Hepatocyte (in vitro differentiated cells): ENCODE measurements around the gene RGS6.

Experiments
- EZH2 ChIP-seq: fragments of 200-600 bp; sonication (generic); IDR thresholded peaks from 2 replicates; pipeline ENCODE4 v1.6.1; 2016; ENCODE audit warnings: antibody characterized with exemption, mild to moderate bottlenecking, borderline replicate concordance
- TF ChIP-seq, protein P1 (sequence below): fragments of 200-600 bp; sonication (generic); IDR thresholded peaks from 2 replicates; pipeline ENCODE4 v1.5.1; 2016; ENCODE audit warnings: antibody characterized with exemption, mild to moderate bottlenecking; ENCODE audit not compliant: poor library complexity

- TF ChIP-seq, protein P1, sequence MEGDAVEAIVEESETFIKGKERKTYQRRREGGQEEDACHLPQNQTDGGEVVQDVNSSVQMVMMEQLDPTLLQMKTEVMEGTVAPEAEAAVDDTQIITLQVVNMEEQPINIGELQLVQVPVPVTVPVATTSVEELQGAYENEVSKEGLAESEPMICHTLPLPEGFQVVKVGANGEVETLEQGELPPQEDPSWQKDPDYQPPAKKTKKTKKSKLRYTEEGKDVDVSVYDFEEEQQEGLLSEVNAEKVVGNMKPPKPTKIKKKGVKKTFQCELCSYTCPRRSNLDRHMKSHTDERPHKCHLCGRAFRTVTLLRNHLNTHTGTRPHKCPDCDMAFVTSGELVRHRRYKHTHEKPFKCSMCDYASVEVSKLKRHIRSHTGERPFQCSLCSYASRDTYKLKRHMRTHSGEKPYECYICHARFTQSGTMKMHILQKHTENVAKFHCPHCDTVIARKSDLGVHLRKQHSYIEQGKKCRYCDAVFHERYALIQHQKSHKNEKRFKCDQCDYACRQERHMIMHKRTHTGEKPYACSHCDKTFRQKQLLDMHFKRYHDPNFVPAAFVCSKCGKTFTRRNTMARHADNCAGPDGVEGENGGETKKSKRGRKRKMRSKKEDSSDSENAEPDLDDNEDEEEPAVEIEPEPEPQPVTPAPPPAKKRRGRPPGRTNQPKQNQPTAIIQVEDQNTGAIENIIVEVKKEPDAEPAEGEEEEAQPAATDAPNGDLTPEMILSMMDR: no peak
- no peak for TF ChIP-seq EZH2
Measured at GRCh38 chr14:72605921-72606220, 673.6 kb downstream of the RGS6 start.
